SU-DHL-6 (cell line): ENCODE data around the gene FAM117A.

Experiments
- EZH2phosphoT487 ChIP-seq: fragments of 200-600 bp; sonication (generic), shearing (Covaris generic); conservative IDR thresholded peaks from 2 replicates; pipeline ENCODE4 v1.6.1; 2018; ENCODE audit warnings: mild to moderate bottlenecking, antibody characterized with exemption, low read length, moderate library complexity, mixed read lengths
- TF ChIP-seq, protein P1 (sequence below): fragments of 200-600 bp; sonication (generic); IDR thresholded peaks from one replicate; pipeline ENCODE4 v1.5.1; 2017; ENCODE audit warnings: antibody characterized with exemption, mild to moderate bottlenecking, low read length, moderate library complexity; ENCODE audit not compliant: insufficient read depth, poor library complexity, severe bottlenecking

DNA sequence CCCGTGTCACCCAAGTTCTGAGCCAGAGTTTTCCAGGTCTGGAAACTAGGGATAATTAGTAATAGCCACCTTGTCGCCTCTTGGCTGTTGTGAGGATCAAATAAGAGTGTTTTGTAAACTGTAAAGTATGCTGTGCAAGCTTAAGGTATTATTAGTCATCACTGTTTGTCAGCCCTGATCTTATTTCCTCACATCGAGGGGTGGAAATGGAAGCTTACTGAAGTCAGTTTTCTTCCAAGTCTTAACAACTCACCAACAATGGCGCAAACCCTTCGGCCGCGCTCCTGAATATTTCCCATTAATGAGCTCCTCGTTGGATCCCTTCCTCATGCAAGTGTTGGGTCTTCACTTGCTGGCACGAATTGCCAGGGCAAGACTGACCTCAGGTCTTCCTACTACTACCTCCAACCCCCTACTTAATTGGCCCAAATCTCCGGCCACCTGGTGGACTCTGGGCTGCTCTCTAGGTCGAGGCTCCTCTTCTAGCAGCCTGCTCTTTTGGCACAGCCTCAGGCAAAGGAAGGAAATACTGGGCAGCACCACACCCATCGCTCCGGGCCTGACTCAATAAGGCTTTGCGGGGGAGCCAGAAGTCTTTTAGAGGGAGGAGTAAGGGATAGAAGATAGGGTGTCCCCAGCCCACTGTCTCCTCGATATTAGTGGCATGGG lies 55.3 kb downstream of the FAM117A start:
- TF ChIP-seq, protein P1, sequence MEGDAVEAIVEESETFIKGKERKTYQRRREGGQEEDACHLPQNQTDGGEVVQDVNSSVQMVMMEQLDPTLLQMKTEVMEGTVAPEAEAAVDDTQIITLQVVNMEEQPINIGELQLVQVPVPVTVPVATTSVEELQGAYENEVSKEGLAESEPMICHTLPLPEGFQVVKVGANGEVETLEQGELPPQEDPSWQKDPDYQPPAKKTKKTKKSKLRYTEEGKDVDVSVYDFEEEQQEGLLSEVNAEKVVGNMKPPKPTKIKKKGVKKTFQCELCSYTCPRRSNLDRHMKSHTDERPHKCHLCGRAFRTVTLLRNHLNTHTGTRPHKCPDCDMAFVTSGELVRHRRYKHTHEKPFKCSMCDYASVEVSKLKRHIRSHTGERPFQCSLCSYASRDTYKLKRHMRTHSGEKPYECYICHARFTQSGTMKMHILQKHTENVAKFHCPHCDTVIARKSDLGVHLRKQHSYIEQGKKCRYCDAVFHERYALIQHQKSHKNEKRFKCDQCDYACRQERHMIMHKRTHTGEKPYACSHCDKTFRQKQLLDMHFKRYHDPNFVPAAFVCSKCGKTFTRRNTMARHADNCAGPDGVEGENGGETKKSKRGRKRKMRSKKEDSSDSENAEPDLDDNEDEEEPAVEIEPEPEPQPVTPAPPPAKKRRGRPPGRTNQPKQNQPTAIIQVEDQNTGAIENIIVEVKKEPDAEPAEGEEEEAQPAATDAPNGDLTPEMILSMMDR: no peak
- no peak for TF ChIP-seq EZH2phosphoT487
